ENCODE measurements around the gene PML.

- TF ChIP-seq EP300 (IDR thresholded peaks at IDR 0.05) = no peak
- no peak for TF ChIP-seq CTCF (IDR thresholded peaks at IDR 0.05)
- no peak for TF ChIP-seq POLR2AphosphoS5 (IDR thresholded peaks at IDR 0.05)
Observed at GRCh38 chr15:73949496-73949895, 45.0 kb upstream of the PML start.
